B cell (primary cell): ENCODE data around the gene IFT43. TPM values are rescaled to one million over a fixed set of nuclear protein-coding genes. Genes with fewer than 3 reads are reported as not detected.

Experiments
- ATAC-seq: fragments of 200-7000 bp; cut with Tn5 transposase; one replicate; pipeline ENCODE4 v1.10.0; 2021; ENCODE audit warnings: low read depth, mild to moderate bottlenecking, moderate number of reproducible peaks, moderate library complexity
- CTCF ChIA-PET: fragments of 350-600 bp; sonication (Branson Sonifier 250); formaldehyde crosslinking; loops from one replicate; lab custom pipeline; 2021; ENCODE audit warnings: antibody characterized with exemption, inconsistent platforms; lab: Charles Lee
- POLR2A ChIA-PET: fragments of 350-600 bp; sonication (Branson Sonifier 250); formaldehyde crosslinking; loops from one replicate; lab custom pipeline; 2021; ENCODE audit warnings: antibody characterized with exemption; lab: Charles Lee
- DNase-seq: peaks from one replicate; pipeline ENCODE4 v3.0.0; 2013
- H2AFZ ChIP-seq: 2 replicates; pipeline ENCODE4 v1.6.1; 2012; ENCODE audit warnings: mild to moderate bottlenecking, low read depth, low read length; ENCODE audit not compliant: insufficient read depth, poor library complexity, severe bottlenecking
- H3K27ac ChIP-seq, 2 donors: 1 replicate in 1 of 2; 2 replicates in 1 of 2; pipeline ENCODE4 v1.5.1; 2012 to 2013; ENCODE audit warnings: low read length in 2 of 2, mild to moderate bottlenecking in 2 of 2, moderate library complexity in 1 of 2
- H3K27me3 ChIP-seq, 4 experiments: fragments of 200-600 bp in 1 of 4; sonication (generic) in 1 of 4; replicated peaks in 1 of 4; 1 replicate in 2 of 4; 2 replicates in 2 of 4; pipeline versions ENCODE4 v1.6.1 to v1.7.0; 2013 to 2016; ENCODE audit warnings: low read length in 3 of 4, mild to moderate bottlenecking in 2 of 4, mixed read lengths in 1 of 4, moderate library complexity in 1 of 4; ENCODE audit not compliant: insufficient read depth in 4 of 4, control insufficient read depth in 3 of 4; ENCODE audit errors: control extremely low read depth in 1 of 4
- H3K36me3 ChIP-seq, 2 experiments: replicated peaks in 1 of 2; 1 replicate in 1 of 2; 2 replicates in 1 of 2; pipeline versions ENCODE4 v1.6.1 to v1.7.1; 2013; ENCODE audit warnings: low read length in 1 of 2; ENCODE audit not compliant: insufficient read depth in 2 of 2, control insufficient read depth in 1 of 2; ENCODE audit errors: control extremely low read depth in 1 of 2, extremely low read depth in 1 of 2
- H3K4me1 ChIP-seq, 2 donors: fragments of 200-600 bp in 1 of 2; sonication (generic) in 1 of 2; 1 replicate in 1 of 2; 2 replicates in 1 of 2; pipeline versions ENCODE4 v1.5.1 to v1.6.1; 2013 to 2017; ENCODE audit warnings: low read length in 2 of 2; ENCODE audit not compliant: control insufficient read depth in 2 of 2, insufficient read depth in 2 of 2
- H3K4me2 ChIP-seq: replicated peaks from 2 replicates; pipeline ENCODE3; 2012; ENCODE audit warnings: mild to moderate bottlenecking, low read depth, low read length; ENCODE audit not compliant: poor library complexity, severe bottlenecking
- H3K4me3 ChIP-seq, 5 experiments: fragments of 200-600 bp in 1 of 5; sonication (generic) in 1 of 5; 1 replicate in 3 of 5; 2 replicates in 2 of 5; pipeline versions ENCODE4 v1.5.1 to v1.7.0; 2011 to 2016; ENCODE audit warnings: low read length in 4 of 5, mild to moderate bottlenecking in 4 of 5, low read depth in 2 of 5, control low read depth in 1 of 5, moderate library complexity in 1 of 5; ENCODE audit not compliant: insufficient read depth in 1 of 5; ENCODE audit errors: control extremely low read depth in 1 of 5, extremely low read depth in 1 of 5
- H3K79me2 ChIP-seq: fragments of 200-600 bp; sonication (generic); one replicate; pipeline ENCODE4 v1.6.0; 2016; ENCODE audit warnings: low read length; ENCODE audit not compliant: control insufficient read depth, insufficient read depth
- H3K9ac ChIP-seq: fragments of 200-600 bp; sonication (generic); 2 replicates; pipeline ENCODE4 v1.6.1; 2017; ENCODE audit warnings: mild to moderate bottlenecking, low read length, moderate library complexity
- H3K9me3 ChIP-seq, 3 donors: one replicate each; pipeline versions ENCODE4 v1.6.1 to v1.7.1; 2013; ENCODE audit warnings: low read length in 2 of 3; ENCODE audit not compliant: control insufficient read depth in 2 of 3, insufficient read depth in 1 of 3; ENCODE audit errors: control extremely low read depth in 1 of 3
- H4K20me1 ChIP-seq: 2 replicates; pipeline ENCODE4 v1.6.0; 2012; ENCODE audit warnings: mild to moderate bottlenecking, low read length; ENCODE audit not compliant: insufficient read depth, control insufficient read depth, poor library complexity, severe bottlenecking
- H3K27ac Mint-ChIP-seq: one replicate; pipeline ENCODE4 v1.8.0; 2021; ENCODE audit warnings: mixed read lengths
- H3K27me3 Mint-ChIP-seq: one replicate; pipeline ENCODE4 v1.8.0; 2021; ENCODE audit warnings: mixed read lengths
- H3K4me1 Mint-ChIP-seq: one replicate; pipeline ENCODE4 v1.8.0; 2021; ENCODE audit warnings: mixed read lengths
- H3K4me3 Mint-ChIP-seq: one replicate; pipeline ENCODE4 v1.8.0; 2021; ENCODE audit warnings: mixed read lengths
- H3K9me3 Mint-ChIP-seq: one replicate; pipeline ENCODE4 v1.8.0; 2022; ENCODE audit warnings: mixed read lengths; ENCODE audit not compliant: insufficient read depth
- EZH2 ChIP-seq: IDR thresholded peaks from 2 replicates; pipeline ENCODE4 v1.6.1; 2012; ENCODE audit warnings: borderline replicate concordance, low read depth, mild to moderate bottlenecking, moderate library complexity, low read length; ENCODE audit not compliant: insufficient read depth, poor library complexity, severe bottlenecking
- WGBS: methylation state at CpG from one replicate; pipeline ENCODE4 v1.1.5; 2013; ENCODE audit warnings: missing lambda C conversion rate; ENCODE audit not compliant: insufficient coverage; 5-methylcytosine and 5-hydroxymethylcytosine counted together
- intact Hi-C: fragments of 100-400 bp; cut with micrococcal nuclease; formaldehyde crosslinking; loops from one replicate; pipeline ENCODE4 v1.10.0; 2022
- polyA plus RNA-seq: library from polyadenylated mRNA; depleted of rRNA; stranded (reverse); fragments of >200 nt; gene quantifications from 2 replicates; pipeline ENCODE4 v1.2.3, GENCODE V29; 2012
- total RNA-seq, 2 donors: library from RNA; stranded (reverse); fragments of 120-200 nt in 1 of 2; gene quantifications; 1 replicate in 1 of 2; 2 replicates in 1 of 2; pipeline versions ENCODE4 v1.2.3 to v1.2.4, GENCODE V29; 2013 to 2022
- TF ChIP-seq, protein P1 (sequence below): fragments of 200-600 bp; IDR thresholded peaks from one replicate; pipeline ENCODE4 v1.8.0; 2022; ENCODE audit warnings: antibody characterized with exemption, mild to moderate bottlenecking

The IFT43 gene
- total and polyA plus RNA-seq, 2 donors (not counting 1 experiment from before 2014, with no cell fraction given): 14.7 to 21.5 TPM

- POLR2A ChIA-PET: no interaction called here
- H3K9me3 Mint-ChIP-seq: no peaks in the 10 kb centered on the region
- intact Hi-C loops: no loop called here
- peak overlapping the region; percentile 68 for H2AFZ ChIP-seq
- peak overlapping the region; percentile 1 for H3K9ac ChIP-seq
- peak overlapping the region; percentile 75 for H3K4me3 Mint-ChIP-seq
- WGBS: 40% methylated on average over 7 of the region's 10 CpGs
- H3K27ac Mint-ChIP-seq: peak overlapping the region; percentile 89
- no peaks in the 10 kb centered on the region for H3K9me3 ChIP-seq
- DNase-seq (peak; percentile 49), ATAC-seq (no peak)
- CTCF ChIA-PET: interaction anchor here (1.0 to 15.2 kb wide), 9 partner anchors 8 to 401 kb away, joined by 3 to 376 read pairs (median 8); partner anchors contain the start of gene FLVCR2
- H4K20me1 ChIP-seq: no peaks in the 10 kb centered on the region
- peaks cover 40 to 57% of the 10 kb centered on the region in 2 donors for H3K4me1 ChIP-seq
- peak overlapping the region in 1 of 2 donors; percentile 18 for H3K27ac ChIP-seq
- H3K4me3 ChIP-seq: peak overlapping the region in 2 of 5 experiments; percentile 21 to 27
- H3K79me2 ChIP-seq: peaks cover 4% of the 10 kb centered on the region
- H3K27me3 ChIP-seq: no peaks in the 10 kb centered on the region
- H3K36me3 ChIP-seq: no peaks in the 10 kb centered on the region
- peaks cover 63% of the 10 kb centered on the region for H3K4me1 Mint-ChIP-seq
- peak overlapping the region; percentile 60 for H3K4me2 ChIP-seq
- TF ChIP-seq, protein P1, sequence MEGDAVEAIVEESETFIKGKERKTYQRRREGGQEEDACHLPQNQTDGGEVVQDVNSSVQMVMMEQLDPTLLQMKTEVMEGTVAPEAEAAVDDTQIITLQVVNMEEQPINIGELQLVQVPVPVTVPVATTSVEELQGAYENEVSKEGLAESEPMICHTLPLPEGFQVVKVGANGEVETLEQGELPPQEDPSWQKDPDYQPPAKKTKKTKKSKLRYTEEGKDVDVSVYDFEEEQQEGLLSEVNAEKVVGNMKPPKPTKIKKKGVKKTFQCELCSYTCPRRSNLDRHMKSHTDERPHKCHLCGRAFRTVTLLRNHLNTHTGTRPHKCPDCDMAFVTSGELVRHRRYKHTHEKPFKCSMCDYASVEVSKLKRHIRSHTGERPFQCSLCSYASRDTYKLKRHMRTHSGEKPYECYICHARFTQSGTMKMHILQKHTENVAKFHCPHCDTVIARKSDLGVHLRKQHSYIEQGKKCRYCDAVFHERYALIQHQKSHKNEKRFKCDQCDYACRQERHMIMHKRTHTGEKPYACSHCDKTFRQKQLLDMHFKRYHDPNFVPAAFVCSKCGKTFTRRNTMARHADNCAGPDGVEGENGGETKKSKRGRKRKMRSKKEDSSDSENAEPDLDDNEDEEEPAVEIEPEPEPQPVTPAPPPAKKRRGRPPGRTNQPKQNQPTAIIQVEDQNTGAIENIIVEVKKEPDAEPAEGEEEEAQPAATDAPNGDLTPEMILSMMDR: no peak
- TF ChIP-seq EZH2: no peak
- H3K27me3 Mint-ChIP-seq: no peaks in the 10 kb centered on the region
Observed at GRCh38 chr14:75978249-75978731, 7.3 kb upstream of the IFT43 start.

DNA sequence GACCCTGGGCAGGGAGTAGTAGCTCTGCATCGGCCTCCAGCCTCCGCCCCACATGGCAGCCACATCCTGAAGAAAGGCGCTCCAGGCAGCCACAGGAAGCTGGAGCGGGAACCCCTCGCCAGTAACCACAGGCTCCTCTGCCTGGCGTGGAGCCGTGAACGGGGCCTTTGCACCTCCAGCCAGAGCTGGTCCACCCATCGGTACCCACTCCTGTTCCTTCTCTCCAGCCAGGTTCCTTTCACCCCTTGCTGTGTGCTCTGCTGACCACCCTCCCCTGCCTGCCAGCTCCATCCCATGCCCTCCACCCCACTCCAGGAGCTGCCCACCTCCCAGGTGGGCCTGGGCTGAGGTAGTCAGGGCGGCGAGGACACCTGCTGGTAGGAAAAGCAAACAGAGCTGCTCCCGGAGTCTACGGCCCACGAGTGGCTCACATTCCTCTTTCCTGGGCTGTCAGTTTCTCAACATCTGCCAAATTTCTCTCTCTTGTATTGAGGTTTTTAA is 6.4 kb upstream of the IFT43 start:
- no peak overlapping the region for H3K9ac ChIP-seq
- no peak overlapping the region for H3K4me3 ChIP-seq
- Mint-ChIP-seq H3K4me3 (peak overlapping the region; percentile 61), H3K27ac (peak overlapping the region; percentile 86), H3K4me1 (peaks cover 61% of the 10 kb centered on the region), H3K9me3 (no peaks in the 10 kb centered on the region), H3K27me3 (no peaks in the 10 kb centered on the region)
- peak overlapping the region; percentile 68 for H2AFZ ChIP-seq
- intact Hi-C loops: no loop called here
- H3K27me3 ChIP-seq: no peaks in the 10 kb centered on the region
- WGBS: 32% methylated on average over 14 of the region's 14 CpGs
- peak overlapping the region; percentile 60 for H3K4me2 ChIP-seq
- H3K9me3 ChIP-seq: no peaks in the 10 kb centered on the region
- peaks cover 4% of the 10 kb centered on the region for H3K79me2 ChIP-seq
- DNase-seq: peak; percentile 60
- peaks cover 40 to 57% of the 10 kb centered on the region in 2 donors for H3K4me1 ChIP-seq
- no peak for ATAC-seq
- TF ChIP-seq, protein P1: peak; percentile 51
- TF ChIP-seq EZH2: no peak
- H3K27ac ChIP-seq: peak overlapping the region in 1 of 2 donors; percentile 18
- ChIA-PET CTCF (interaction anchor here (0.7 to 15.2 kb wide), 16 partner anchors 9 to 401 kb away, joined by 3 to 376 read pairs (median 4); partner anchors contain the start of gene FLVCR2), POLR2A (interaction anchor here (0.8 kb wide), 1 partner anchor 271 kb away, joined by 8 read pairs; no protein-coding TSS in a partner anchor)
- no peaks in the 10 kb centered on the region for H4K20me1 ChIP-seq
- H3K36me3 ChIP-seq: no peaks in the 10 kb centered on the region
